Measurements from ENCODE around the gene REM2. TPM values are rescaled to one million over a fixed set of nuclear protein-coding genes. Genes with fewer than 3 reads are reported as not detected.

The REM2 gene
- polyA plus RNA-seq, 4 donors, result 0.87 to 2.0 (median 1.3) TPM

DNA sequence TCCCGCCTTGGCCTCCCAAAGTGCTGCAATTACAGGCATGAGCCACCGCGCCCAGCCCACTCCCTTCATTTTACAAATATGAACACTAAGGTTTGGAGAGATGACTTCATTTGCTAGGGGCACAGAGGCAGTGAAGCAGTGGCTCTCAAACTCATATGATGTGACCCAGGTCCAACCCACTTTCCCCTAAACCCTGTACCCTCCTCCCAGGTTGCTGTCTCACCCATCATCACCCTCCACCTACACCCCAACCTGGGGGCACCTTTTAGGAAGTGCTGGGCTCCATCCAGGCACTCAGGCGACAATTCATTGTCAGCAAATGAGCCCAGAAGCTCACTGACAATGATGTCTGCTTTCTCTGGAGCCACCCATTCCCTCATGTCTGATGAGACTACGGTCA lies 40.7 kb downstream of the REM2 start:
- DNase-seq (ENCODE audit: low read depth in 4 of 4, low spot score in 3 of 4), result no peak

DNA sequence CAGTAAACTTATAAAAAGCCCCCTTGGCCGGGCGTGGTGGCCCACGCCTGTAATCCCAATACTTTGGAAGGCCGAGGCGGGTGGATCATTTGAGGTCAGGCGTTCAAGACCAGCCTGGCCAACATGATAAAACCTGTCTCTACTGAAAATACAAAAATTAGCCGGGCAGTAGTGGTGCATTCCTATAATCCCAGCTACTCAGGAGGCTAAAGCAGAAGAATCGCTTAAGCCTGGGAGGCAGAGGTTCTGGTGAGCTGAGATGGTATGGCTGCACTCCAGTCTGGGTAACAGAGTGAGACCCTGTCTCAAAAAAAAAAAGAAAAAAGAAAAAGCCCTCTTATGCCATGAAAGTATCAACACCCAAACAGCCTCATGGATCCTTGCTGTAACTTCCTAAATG lies 42.5 kb downstream of the REM2 start:
- DNase-seq (ENCODE audit: low read depth in 4 of 4, low spot score in 3 of 4), result no peak

DNA sequence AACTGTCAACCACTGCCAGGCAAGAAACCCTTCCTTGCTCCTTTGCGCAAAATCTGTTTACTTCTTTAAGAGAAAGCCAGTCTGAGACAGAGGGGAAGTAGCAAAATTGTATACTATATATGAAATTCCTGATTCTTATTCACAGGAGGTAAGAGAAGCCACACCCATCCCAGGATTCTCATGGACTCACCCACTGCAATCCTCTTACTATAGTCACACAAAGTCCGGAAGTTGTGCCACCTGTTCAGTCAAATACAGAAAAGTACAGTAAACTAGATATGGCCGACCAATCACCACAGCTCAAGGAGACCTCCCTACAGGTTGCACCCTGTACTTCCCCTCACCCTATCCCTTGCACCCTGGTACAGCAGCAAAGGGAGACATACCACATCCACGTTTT lies 43.3 kb downstream of the REM2 start:
- no peak for DNase-seq (ENCODE audit: low read depth in 4 of 4, low spot score in 3 of 4)

DNA sequence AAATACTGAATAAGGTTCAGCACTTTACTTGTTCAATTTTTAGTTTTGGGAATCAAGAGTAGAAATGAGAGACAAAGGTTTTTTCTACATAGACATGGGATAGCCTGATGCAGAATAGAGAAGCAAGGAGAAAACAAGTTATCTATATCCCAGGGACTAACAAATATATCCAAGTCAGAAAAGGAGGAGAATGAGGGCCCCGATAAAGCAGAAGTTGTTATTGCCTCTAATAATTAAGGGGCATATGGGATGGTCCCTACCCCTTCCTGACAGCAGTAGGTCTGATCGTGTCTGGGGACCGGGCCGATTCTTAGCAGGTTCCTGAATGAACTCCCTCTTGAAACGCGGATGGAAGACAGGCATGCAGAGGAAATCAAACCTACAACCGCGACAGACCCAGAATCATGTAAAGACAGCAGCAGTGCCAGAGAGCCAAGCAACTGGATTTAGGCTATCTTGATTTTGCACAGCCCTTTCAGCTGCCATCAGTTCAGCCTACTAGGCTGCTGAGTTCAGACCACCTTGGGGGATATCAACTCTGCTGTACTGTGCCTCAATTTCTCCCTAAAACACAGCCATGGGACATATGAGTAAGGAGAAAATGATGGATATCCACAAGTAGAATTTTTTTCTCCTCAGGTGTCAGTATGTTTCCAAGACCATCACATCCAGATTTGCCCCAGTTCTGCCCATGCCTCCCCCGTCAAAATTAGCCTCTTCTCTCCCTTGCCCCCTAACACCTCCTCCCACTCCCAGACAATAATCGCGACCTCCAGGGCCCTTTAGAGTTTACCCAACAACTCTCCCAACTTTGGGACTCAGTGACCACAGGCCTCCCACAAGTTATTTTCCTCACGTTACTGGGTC lies 45.4 kb downstream of the REM2 start:
- DNase-seq (ENCODE audit: low read depth in 4 of 4, low spot score in 3 of 4), result no peak

DNA sequence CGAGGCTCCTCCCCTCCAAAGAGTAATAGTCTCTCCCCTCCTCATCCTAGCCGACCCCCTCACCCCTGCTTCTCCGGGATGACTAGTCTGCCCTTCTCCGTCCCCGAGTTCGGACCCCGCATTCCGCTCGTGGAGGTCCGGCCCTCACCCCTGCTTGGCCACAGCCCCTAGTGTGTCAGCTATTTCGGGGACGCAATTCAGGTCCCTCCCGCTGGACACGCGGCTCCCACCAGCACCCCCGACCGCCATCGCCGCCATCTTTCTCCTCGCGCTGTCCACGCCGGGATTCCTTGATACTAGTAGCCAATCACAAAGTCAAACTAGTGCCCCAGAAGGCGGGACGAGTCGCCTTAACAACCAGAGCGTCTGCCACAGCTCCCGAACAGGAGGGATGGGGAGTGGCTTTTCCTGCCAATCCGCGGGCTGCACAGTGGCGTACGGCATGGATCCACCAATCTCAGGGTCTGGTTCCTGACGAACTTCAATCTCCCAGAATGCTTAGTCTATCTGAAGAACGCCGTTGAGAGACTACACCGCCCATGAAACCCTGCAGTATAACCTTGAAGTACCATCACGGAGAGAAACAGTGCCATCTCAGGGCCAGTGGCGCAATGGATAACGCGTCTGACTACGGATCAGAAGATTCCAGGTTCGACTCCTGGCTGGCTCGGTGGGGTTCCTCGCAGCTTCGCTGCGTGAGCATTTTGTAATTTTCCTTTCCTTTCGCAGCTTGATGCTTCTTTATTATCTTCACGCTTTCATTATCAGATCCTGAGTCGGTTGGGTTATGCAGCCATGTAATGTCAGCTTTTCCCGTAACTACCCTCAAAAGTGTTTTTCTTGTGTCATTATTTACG lies 46.3 kb downstream of the REM2 start, which contains the start of gene PRMT5:
Gene PRMT5, minus strand, starts transcription at position 273 of the 857 bp plus-strand sequence. Its CDS starts 15 bp downstream, at position 258.
- peak; percentile 99 to 100 (median 100) for DNase-seq (ENCODE audit: low read depth in 4 of 4, low spot score in 3 of 4)

DNA sequence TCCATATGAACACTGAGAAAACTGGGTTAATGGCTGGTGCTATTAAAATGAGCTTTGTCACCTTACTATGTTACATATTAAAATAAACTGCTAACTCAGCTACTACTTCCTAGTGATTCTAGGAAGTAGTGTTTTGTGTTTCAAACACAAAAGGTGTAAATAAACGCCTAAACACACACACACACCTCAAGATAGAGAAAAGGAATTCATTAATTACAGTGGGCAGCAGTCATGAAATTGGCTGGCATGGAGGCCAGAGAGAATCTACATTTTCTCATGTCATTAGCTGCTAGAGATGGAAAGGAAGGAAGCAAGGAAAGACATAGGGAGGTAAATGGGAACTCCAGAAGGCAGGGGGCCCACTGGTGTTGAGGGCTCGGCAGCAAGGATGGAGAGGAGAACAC lies 46.9 kb downstream of the REM2 start:
- peak in 2 of 4 donors; percentile 33 to 42 for DNase-seq (ENCODE audit: low read depth in 4 of 4, low spot score in 3 of 4)

DNA sequence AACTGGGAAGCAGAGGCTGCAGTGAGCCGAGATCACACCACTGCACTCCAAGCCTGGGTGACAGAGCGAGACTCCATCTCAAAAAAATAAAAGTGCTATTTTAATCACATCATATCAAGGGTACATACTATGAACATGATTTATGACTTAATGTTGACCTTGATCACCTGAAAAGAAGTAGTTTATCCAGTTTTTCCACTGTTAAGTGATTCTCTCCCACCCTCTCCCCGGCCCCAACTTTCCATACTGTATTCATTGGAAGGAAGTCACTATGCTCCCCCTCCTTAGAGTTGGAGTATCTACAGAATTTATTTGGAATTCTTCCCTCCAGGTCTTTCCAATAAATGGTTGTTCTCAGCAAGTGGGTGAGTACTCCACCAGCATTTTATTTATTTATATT lies 49.1 kb downstream of the REM2 start:
- DNase-seq (ENCODE audit: low read depth in 4 of 4, low spot score in 3 of 4), result no peak

DNA sequence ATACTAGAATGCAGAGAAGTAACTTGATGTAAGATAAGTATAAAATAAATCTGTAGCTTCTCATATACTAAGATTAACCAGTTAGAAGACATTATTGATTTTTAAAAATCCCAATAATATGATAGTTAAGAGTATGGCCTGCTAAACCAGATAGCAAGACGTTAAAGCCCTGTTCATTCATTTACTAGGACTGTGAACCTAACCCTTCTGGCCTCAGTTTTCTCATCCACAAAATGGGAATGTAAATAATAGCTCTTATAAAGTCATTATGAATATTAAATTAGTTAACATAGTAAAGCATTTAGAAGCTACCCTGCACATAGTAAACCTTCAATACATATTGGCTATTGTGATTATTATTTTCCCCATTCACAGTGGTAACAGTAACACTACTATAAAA lies 52.1 kb downstream of the REM2 start:
- no peak for DNase-seq (ENCODE audit: low read depth in 4 of 4, low spot score in 3 of 4)

Other genes starting within 250 kb of the REM2 start
- gene OR6J1, start 238.9 kb upstream of the REM2 start, polyA plus RNA-seq (ENCODE audit: insufficient read length in 4 of 4), result under 1 TPM; 0.07 to 0.43 (median 0.18) TPM
- gene OXA1L, start 116.5 kb upstream of the REM2 start, polyA plus RNA-seq (ENCODE audit: insufficient read length in 4 of 4), result 100 to 1,000 TPM; 106 to 144 (median 139) TPM
- gene SLC7A7, start 67.8 kb upstream of the REM2 start, polyA plus RNA-seq (ENCODE audit: insufficient read length in 4 of 4), result 100 to 1,000 TPM in 1 of 4 donors, 10 to 100 TPM in 2, 1 to 10 TPM in 1; 9.6 to 138 (median 77.1) TPM
- gene MRPL52, start 53.3 kb upstream of the REM2 start, polyA plus RNA-seq (ENCODE audit: insufficient read length in 4 of 4), result 100 to 1,000 TPM in 1 of 4 donors, 10 to 100 TPM in 3; 50.2 to 110 (median 73.4) TPM
- gene MMP14, start 46.6 kb upstream of the REM2 start, polyA plus RNA-seq (ENCODE audit: insufficient read length in 4 of 4), result 100 to 1,000 TPM; 137 to 349 (median 150) TPM
- 10 to 100 TPM; 69.4 to 93.8 (median 78.1) TPM for gene LRP10, start 11.5 kb upstream of the REM2 start, polyA plus RNA-seq (ENCODE audit: insufficient read length in 4 of 4)
- gene RBM23, start 35.9 kb downstream of the REM2 start, polyA plus RNA-seq (ENCODE audit: insufficient read length in 4 of 4), result 100 to 1,000 TPM; 103 to 137 (median 122) TPM
- gene PRMT5, start 46.2 kb downstream of the REM2 start, polyA plus RNA-seq (ENCODE audit: insufficient read length in 4 of 4), result 100 to 1,000 TPM in 3 of 4 donors, 10 to 100 TPM in 1; 89.7 to 154 (median 139) TPM
- gene HAUS4, start 73.9 kb downstream of the REM2 start, polyA plus RNA-seq (ENCODE audit: insufficient read length in 4 of 4), result 10 to 100 TPM; 39.7 to 68.1 (median 58.2) TPM
- gene AJUBA, start 99.3 kb downstream of the REM2 start, polyA plus RNA-seq (ENCODE audit: insufficient read length in 4 of 4), result 10 to 100 TPM; 47.7 to 100.0 (median 80.2) TPM
- gene C14orf93, start 126.9 kb downstream of the REM2 start, polyA plus RNA-seq (ENCODE audit: insufficient read length in 4 of 4), result 10 to 100 TPM; 13.7 to 26.8 (median 19.1) TPM
- gene PSMB5, start 151.7 kb downstream of the REM2 start, polyA plus RNA-seq (ENCODE audit: insufficient read length in 4 of 4), result 100 to 1,000 TPM; 183 to 222 (median 205) TPM
- not detected for gene PSMB11, start 159.0 kb downstream of the REM2 start, polyA plus RNA-seq (ENCODE audit: insufficient read length in 4 of 4)
- 10 to 100 TPM; 17.9 to 44.0 (median 29.7) TPM for gene CDH24, start 174.3 kb downstream of the REM2 start, polyA plus RNA-seq (ENCODE audit: insufficient read length in 4 of 4)
- 100 to 1,000 TPM; 214 to 342 (median 239) TPM for gene ACIN1, start 211.9 kb downstream of the REM2 start, polyA plus RNA-seq (ENCODE audit: insufficient read length in 4 of 4)
- gene C14orf119, start 212.3 kb downstream of the REM2 start, polyA plus RNA-seq (ENCODE audit: insufficient read length in 4 of 4), result 10 to 100 TPM; 67.2 to 84.4 (median 75.6) TPM
- under 1 TPM in 2 of 4 donors, not detected in 2; 0.05 to 0.11 TPM for gene CIROP, start 221.8 kb downstream of the REM2 start, polyA plus RNA-seq (ENCODE audit: insufficient read length in 4 of 4)
- under 1 TPM in 3 of 4 donors, not detected in 1; 0.16 to 0.50 (median 0.23) TPM for gene CEBPE, start 236.0 kb downstream of the REM2 start, polyA plus RNA-seq (ENCODE audit: insufficient read length in 4 of 4)